HG02678 (cell line): Measurements from ENCODE around the gene GPC6.
"Not testable (repeated sequence)": the region's sequence is repeated elsewhere in the genome, so short reads cannot be mapped to it uniquely, and the experiment has no call there.

ENCODE experiments used
- ATAC-seq: cut with Tn5 transposase; IDR thresholded peaks from one replicate; pipeline ENCODE4 v1.9.1; 2021; ENCODE audit warnings: mild to moderate bottlenecking, moderate library complexity; ENCODE audit not compliant: unreplicated experiment

The GPC6 gene

DNA sequence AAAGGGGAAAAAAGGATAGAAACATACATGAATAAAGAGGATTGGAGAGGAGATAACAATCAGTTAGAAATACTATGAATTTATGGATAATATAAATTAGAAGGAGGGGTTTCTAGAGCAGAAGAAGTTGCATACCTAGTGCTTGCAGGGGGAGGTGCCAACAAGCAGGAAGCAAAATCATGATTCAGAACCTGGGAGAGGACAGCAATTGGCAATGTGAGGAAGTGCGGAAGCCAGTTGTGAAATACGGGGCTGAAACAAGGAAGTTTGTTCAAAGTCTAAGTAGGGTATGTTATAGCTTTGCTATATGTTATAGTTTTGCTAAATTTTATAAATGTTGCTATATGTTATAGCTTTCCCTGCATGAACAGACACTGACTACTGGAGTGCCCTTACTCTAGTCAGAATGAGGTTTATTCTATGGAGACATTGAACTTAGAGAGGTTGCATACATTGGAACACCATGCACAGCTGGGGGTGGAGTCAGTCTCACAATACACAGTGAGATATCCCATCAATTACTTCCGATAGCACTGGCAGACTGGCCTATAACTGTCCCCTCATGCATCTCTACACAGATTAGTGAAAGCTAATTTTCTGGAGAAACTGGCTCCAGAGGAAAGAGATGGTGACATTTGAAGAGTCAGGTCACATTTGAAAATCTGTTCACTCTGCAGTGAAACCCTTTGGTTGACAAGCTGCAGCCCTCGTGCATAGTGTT lies 92.1 kb downstream of the GPC6 start:
- no peak for ATAC-seq

GRCh38 chr13:93320942-93321341 lies 94.3 kb downstream of the GPC6 start:
- ATAC-seq: no peak

DNA sequence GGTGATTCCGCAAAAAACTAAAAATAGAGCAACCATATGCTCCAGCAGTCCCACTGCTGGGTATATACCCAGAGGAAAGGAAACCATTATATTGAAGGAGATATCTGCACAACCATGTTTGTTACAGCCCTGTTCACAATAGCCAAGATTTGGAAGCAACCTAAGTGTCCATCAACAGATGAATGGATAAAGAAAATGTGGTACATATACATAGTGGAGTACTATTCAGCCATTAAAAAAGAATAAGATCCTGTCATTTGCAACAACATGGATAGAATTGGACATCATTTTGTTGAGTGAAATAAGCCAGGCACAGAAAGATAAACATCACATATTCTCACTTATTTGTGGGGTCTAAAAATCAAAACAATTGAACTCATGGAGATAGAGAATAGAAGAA lies 97.3 kb downstream of the GPC6 start:
- ATAC-seq: not testable (repeated sequence)

DNA sequence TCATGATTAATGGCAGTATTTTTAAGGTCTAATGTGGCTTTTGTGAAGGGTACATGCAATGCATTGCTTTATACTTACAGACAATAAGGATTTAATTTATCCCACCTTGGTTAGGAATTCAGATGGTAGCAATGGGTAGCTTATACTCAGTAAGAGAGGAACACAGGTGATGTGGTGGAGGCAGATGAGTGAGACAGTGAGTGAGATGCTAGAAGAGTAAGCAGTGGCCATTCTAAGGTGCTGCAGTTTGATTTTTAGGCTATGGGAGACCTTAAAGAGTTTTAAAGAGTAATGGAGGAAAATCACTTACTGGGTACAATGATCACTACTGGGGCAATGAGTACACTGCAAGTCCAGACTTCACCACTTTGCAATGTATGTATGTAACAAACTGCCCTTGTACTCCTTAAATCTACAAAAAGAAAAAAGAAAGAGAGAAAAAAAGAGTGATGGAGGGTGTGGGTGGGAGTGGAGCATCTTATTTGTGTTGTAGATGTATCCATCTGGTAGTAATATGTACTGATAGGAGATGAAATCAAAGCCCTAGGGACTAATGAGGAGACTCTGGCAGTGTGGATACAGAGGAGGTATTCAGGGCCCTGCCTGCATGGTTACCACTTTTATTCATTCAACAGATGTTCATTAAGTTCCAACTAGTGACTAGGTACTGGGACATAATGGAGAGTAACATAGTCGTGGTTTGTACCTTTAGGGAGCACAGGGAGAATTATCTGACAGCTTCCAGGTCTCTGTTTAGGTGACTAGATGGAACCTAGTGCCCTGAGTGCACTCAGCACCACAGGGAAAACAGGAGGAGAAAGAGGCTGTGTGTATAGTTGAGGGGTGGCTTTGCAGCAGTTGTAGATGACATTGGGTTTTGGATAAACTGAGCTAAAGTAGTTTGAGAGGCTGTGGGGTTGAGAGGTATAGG lies 99.0 kb downstream of the GPC6 start:
- no peak for ATAC-seq

- ATAC-seq: no peak
Observed at GRCh38 chr13:93326234-93326811, 99.7 kb downstream of the GPC6 start.

DNA sequence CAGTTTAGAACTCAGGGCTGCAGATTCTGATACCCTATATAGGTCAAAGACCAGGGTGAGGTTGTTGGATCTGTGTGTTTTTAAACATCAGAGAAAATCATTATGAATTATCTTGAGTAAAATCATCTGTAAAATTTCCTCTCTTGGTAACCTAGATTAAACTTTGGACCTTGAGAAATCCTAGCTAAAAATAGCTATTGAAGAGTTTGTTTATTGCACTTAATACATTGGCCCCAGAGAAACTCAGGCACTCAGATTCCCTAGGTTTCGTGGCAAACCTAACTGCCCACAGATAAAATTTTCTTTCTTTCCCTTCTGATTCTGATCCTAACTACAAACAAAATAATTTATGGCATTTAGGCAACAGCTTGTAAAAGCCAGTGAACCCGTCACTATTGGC lies 102.3 kb downstream of the GPC6 start:
- no peak for ATAC-seq

- no peak for ATAC-seq
Observed at GRCh38 chr13:93336728-93337127, 110.1 kb downstream of the GPC6 start.

DNA sequence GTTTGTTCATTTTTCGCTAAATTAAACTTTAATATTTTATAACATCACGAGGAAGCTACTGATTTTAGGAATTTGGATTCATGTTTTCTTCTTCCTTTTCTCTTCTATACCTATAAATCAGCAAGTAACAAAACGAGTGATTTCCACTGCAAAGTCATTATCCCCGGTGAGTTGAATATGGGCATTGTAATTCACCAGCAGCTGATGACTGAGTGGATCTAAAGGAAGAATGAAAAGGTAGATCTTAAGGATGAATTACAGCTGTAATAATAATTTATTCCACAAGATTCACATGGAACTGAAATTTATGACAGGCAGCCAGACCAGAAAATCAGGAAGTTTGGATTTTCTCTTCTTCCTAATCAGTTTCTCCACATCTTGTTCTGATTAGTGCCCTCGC lies 111.4 kb downstream of the GPC6 start:
- no peak for ATAC-seq

- ATAC-seq: no peak
Observed at GRCh38 chr13:93338906-93339305, 112.3 kb downstream of the GPC6 start.

DNA sequence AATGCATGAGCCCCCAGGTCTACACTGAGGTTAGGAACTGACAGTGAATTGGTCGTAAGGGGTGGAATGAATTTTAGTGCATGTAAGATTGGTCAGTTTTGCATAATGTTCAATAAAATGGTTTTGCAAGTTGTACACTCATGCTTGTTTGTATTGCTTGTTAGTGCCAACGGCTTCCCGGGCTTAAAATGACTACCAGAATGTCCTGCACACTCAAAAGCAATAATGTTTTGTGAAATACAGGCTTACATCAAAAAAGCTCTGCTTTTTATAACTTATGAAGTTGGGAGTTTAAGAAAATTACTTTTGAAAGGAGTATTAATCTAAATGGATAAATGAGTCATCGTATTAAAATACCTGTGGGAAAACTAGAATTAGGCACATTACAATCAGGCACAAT lies 112.9 kb downstream of the GPC6 start:
- ATAC-seq: no peak

DNA sequence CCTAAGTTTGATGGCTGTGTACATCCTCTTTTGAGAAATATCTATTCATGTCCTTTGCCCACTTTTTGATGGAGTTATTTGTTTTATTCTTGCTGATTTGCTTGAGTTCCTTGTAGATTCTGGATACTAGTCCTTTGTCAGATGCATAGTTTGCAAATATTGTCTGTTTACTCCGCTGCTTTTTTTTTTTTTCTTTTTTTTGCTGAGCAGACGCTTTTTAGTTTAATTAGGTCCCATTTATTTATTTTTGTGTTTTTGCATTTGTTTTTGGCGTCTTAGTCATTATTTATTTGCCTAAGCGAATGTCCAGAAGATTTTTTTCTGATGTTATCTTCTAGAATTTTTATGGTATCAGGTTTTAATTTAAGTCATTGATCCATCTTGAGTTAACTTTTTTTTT lies 114.9 kb downstream of the GPC6 start:
- ATAC-seq: no peak

GRCh38 chr13:93343097-93343496 lies 116.5 kb downstream of the GPC6 start:
- no peak for ATAC-seq

DNA sequence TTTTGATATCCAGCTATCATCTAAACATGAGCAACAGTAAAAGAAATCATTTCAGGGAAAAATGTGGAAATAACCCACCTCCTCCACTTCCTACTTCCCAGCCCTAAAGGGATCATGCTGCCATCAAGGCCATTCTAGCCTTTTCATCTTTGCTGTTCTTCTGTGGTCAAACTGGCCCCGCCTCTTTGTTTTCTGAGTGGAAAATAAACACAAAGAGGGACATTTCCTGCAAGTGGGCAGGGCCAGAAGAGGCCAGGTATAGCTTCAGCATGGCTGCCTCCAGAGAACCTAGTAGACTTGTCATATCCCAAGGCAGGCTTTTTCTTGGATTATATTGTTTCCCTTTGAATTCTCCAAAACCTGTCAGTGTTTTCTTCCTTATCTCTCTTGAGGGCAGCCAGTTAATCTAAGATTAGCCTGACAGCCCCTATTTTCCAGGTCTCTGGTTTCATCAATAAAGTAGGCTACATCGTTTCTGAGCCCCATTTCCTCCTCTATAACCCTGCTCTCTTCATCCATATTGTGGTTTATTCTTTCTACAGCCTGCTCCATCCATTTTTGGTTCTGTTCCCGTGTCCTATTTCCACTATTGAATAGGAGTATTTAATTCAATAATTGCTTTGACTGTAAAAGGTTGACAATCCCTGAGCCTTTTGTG lies 117.6 kb downstream of the GPC6 start:
- ATAC-seq: no peak

GRCh38 chr13:93345024-93345423 lies 118.4 kb downstream of the GPC6 start:
- no peak for ATAC-seq

GRCh38 chr13:93345770-93346169 lies 119.2 kb downstream of the GPC6 start:
- no peak for ATAC-seq

DNA sequence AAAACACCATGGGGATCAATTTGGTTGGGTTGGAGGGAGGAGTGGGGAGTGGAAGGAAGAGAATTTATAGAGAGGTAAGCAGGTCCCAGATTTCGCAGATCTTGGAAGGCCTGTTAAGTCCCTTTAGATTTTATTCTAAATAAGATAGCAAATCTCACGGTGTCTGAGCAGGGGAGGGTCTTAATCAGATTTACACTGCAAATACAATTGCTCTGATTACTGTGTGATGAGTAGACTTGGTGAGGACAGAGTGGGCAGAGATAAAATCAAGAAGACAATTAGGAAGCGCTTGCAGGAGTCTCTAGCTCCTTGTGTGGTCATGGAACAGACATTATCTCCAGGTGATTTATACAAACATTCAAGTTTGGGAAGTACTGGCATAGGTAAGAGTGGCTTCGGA lies 126.0 kb downstream of the GPC6 start:
- ATAC-seq: no peak

- no peak for ATAC-seq
Observed at GRCh38 chr13:93355094-93355493, 128.5 kb downstream of the GPC6 start.

DNA sequence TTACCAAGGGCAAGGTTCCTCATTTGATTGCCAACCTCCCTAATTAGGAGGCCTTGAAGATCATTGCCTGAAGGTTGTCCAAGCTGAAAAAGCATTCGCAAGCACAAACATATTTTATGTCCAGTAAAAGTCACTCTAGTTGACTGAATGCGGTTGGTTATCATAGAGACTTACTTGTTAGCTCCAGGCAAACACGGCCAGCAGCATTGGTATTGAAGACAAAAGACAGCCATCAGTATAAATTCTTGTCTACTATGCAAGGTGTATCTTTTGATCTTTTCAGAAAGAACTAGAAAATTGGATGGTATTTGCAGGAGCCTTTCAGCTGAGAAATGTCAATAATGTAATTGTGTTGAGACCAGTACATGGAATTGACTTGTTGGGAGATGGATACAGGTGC lies 129.9 kb downstream of the GPC6 start:
- ATAC-seq: no peak

GRCh38 chr13:93360021-93360420 lies 133.4 kb downstream of the GPC6 start:
- ATAC-seq: no peak

DNA sequence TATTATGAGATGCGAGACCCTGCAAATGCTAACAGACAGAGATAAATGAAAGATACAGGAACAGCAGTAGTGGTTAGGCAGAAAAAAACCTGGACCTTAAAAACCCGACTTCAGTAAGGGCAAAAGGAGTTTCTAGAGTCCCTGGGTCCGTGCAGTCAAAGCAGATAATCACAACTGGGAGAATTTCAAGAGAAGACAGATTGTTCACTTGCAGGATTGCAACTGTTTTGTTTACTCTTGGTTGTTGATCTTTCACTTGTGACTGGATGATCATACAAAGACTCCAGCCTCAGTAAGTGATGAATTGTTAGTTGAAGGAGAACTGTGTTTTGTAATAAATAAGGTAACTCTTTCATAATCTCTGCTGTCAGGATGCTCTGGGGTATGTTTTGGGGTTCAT lies 135.1 kb downstream of the GPC6 start:
- no peak for ATAC-seq

GRCh38 chr13:93364166-93364565 lies 137.6 kb downstream of the GPC6 start:
- ATAC-seq: no peak
